ENCODE measurements around the gene IGF2BP1.
"Not testable (repeated sequence)": the region's sequence is repeated elsewhere in the genome, so short reads cannot be mapped to it uniquely, and the experiment has no call there.

- not testable (repeated sequence) for TF ChIP-seq EP300 (IDR thresholded peaks at IDR 0.05; ENCODE audit: borderline replicate concordance in 1 of 2, low read depth in 2 of 2, low read length in 2 of 2); ATF3 (IDR thresholded peaks at IDR 0.05; ENCODE audit: insufficient read depth, low read depth, low read length); SUZ12 (IDR thresholded peaks at IDR 0.05; ENCODE audit: low read length); USF2 (IDR thresholded peaks at IDR 0.05; ENCODE audit: low read length); POLR2A (IDR thresholded peaks at IDR 0.05; ENCODE audit: control extremely low read depth in 1 of 2, low read depth in 2 of 2, low read length in 2 of 2); TCF12 (IDR thresholded peaks at IDR 0.05; ENCODE audit: low read depth, low read length)
- TF ChIP-seq, protein P1, sequence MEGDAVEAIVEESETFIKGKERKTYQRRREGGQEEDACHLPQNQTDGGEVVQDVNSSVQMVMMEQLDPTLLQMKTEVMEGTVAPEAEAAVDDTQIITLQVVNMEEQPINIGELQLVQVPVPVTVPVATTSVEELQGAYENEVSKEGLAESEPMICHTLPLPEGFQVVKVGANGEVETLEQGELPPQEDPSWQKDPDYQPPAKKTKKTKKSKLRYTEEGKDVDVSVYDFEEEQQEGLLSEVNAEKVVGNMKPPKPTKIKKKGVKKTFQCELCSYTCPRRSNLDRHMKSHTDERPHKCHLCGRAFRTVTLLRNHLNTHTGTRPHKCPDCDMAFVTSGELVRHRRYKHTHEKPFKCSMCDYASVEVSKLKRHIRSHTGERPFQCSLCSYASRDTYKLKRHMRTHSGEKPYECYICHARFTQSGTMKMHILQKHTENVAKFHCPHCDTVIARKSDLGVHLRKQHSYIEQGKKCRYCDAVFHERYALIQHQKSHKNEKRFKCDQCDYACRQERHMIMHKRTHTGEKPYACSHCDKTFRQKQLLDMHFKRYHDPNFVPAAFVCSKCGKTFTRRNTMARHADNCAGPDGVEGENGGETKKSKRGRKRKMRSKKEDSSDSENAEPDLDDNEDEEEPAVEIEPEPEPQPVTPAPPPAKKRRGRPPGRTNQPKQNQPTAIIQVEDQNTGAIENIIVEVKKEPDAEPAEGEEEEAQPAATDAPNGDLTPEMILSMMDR (IDR thresholded peaks at IDR 0.05; ENCODE audit: control extremely low read depth in 1 of 3, insufficient read depth in 1 of 3, low read depth in 1 of 3, low read length in 3 of 3), result not testable (repeated sequence)
Observed at GRCh38 chr17:49103360-49103759, 106.2 kb downstream of the IGF2BP1 start.
